Panc1 (cell line): Measurements from ENCODE around the gene NDC1. TPM values are rescaled to one million over a fixed set of nuclear protein-coding genes. Genes with fewer than 3 reads are reported as not detected.

Experiments used
- ATAC-seq: fragments of 200-7000 bp; cut with Tn5 transposase; 2 replicates; pipeline ENCODE4 v1.9.1; 2020; ENCODE audit warnings: mild to moderate bottlenecking, moderate library complexity
- BruUV-seq: library from RNA; stranded (reverse); fragments of 400-500 nt; replicated peaks from 2 replicates; lab custom pipeline; 2021; lab: Mats Ljungman, UMichigan
- CTCF ChIA-PET: fragments of 300-600 bp; sonication (Branson Sonifier 250); formaldehyde crosslinking; loops from one replicate; lab custom pipeline; 2022; ENCODE audit warnings: antibody characterized with exemption; lab: Charles Lee
- POLR2A ChIA-PET: fragments of 300-600 bp; sonication (Branson Sonifier 250); formaldehyde crosslinking; loops from one replicate; lab custom pipeline; 2022; ENCODE audit warnings: antibody characterized with exemption; lab: Charles Lee
- DNase-seq: peaks from one replicate; pipeline ENCODE4 v3.0.0-alpha.2; 2010; ENCODE audit warnings: low read depth, low spot score
- H3K27ac ChIP-seq: 2 replicates; pipeline ENCODE4 v1.5.1; 2011; ENCODE audit warnings: mild to moderate bottlenecking, low read length, inconsistent platforms
- H3K27me3 ChIP-seq: fragments of 200-500 bp; sonication (Bioruptor generic); 2 replicates; pipeline ENCODE4 v1.6.0; 2014; ENCODE audit warnings: low read length, inconsistent platforms; ENCODE audit not compliant: control insufficient read depth, insufficient read depth
- H3K36me3 ChIP-seq: fragments of 200-500 bp; sonication (Bioruptor generic); 2 replicates; pipeline ENCODE4 v1.5.1; 2014; ENCODE audit warnings: inconsistent platforms, mild to moderate bottlenecking, low read length, moderate library complexity; ENCODE audit not compliant: control insufficient read depth, insufficient read depth
- H3K4me1 ChIP-seq: 2 replicates; pipeline ENCODE4 v1.5.1; 2011; ENCODE audit warnings: inconsistent platforms, mild to moderate bottlenecking, low read length, moderate library complexity; ENCODE audit not compliant: control insufficient read depth, insufficient read depth
- H3K4me3 ChIP-seq, 2 experiments: 2 replicates each; pipeline ENCODE4 v1.5.1; 2011 to 2012; ENCODE audit warnings: low read depth in 2 of 2, low read length in 2 of 2, mild to moderate bottlenecking in 2 of 2, inconsistent platforms in 1 of 2, moderate library complexity in 1 of 2
- H3K9me3 ChIP-seq: fragments of 200-500 bp; sonication (Bioruptor generic); 2 replicates; pipeline ENCODE4 v1.5.1; 2014; ENCODE audit warnings: low read depth, mild to moderate bottlenecking, inconsistent platforms, low read length, moderate library complexity; ENCODE audit not compliant: control insufficient read depth, insufficient read depth
- CTCF ChIP-seq: fragments of 450-650 bp; IDR thresholded peaks from 2 replicates; pipeline ENCODE4 v1.5.1; 2017; ENCODE audit warnings: mild to moderate bottlenecking
- POLR2AphosphoS5 ChIP-seq: IDR thresholded peaks from 2 replicates; pipeline ENCODE4 v1.6.1; 2012; ENCODE audit warnings: mild to moderate bottlenecking, low read depth, low read length, moderate library complexity
- REST ChIP-seq, 2 experiments: IDR thresholded peaks; 2 replicates each; pipeline ENCODE4 v1.6.1; 2011 to 2012; ENCODE audit warnings: low read depth in 2 of 2, control low read depth in 1 of 2, low read length in 1 of 2, mild to moderate bottlenecking in 1 of 2, moderate library complexity in 1 of 2; ENCODE audit not compliant: insufficient read depth in 1 of 2
- SIN3A ChIP-seq: IDR thresholded peaks from 2 replicates; pipeline ENCODE4 v1.6.1; 2012; ENCODE audit warnings: low read depth, mild to moderate bottlenecking, low read length, moderate library complexity, borderline replicate concordance; ENCODE audit not compliant: insufficient read depth
- TCF7L2 ChIP-seq: IDR thresholded peaks from 2 replicates; pipeline ENCODE4 v1.6.1; 2011; ENCODE audit warnings: mild to moderate bottlenecking, low read depth, low read length, inconsistent platforms
- in situ Hi-C: cut with HindIII; loops from 2 replicates; pipeline ENCODE4 v1.10.0; 2016; ENCODE audit warnings: low sequenced_read_pairs, low pct_unique_long_range_greater_than_20kb
- intact Hi-C: fragments of 100-400 bp; cut with micrococcal nuclease; formaldehyde crosslinking; loops from one replicate; pipeline ENCODE4 v1.10.0; 2022; ENCODE audit not compliant: unreplicated experiment
- total RNA-seq: library from RNA; stranded (reverse); gene quantifications from one replicate; pipeline ENCODE4 v1.2.1, GENCODE V29; 2021; ENCODE audit not compliant: unreplicated experiment

The NDC1 gene
- total RNA-seq, 1 experiment from 2014 or later: 44.4 TPM

GRCh38 chr1:53787655-53788054, 50.4 kb downstream of the NDC1 start:
- Histone ChIP-seq H3K27me3 (no peaks in the 10 kb centered on the region), H3K9me3 (no peaks in the 10 kb centered on the region), H3K4me1 (no peaks in the 10 kb centered on the region), H3K27ac (no peak overlapping the region), H3K36me3 (peaks cover 5% of the 10 kb centered on the region; the same call in 1 of the 2 replicates), H3K4me3 (no peak overlapping the region)
- ChIA-PET POLR2A (no interaction called here), CTCF (no interaction called here)
- intact Hi-C loops: no loop called here
- in situ Hi-C loops: no loop called here
- ATAC-seq (no peak), DNase-seq (no peak)
- TF ChIP-seq TCF7L2 (no peak), POLR2AphosphoS5 (no peak), CTCF (no peak), SIN3A (no peak), REST (IDR thresholded peaks at IDR 0.05; ENCODE audit: insufficient read depth in 1 of 2, low read depth in 2 of 2, low read length in 1 of 2) (no peak)
- BruUV-seq: no TSS peak

GRCh38 chr1:53783056-53783455, 55.0 kb downstream of the NDC1 start:
- no peaks in the 10 kb centered on the region for H3K27me3 ChIP-seq
- no TSS peak for BruUV-seq
- DNase-seq: no peak
- H3K4me3 ChIP-seq: no peak overlapping the region
- ChIA-PET POLR2A (no interaction called here), CTCF (no interaction called here)
- no peaks in the 10 kb centered on the region for H3K9me3 ChIP-seq
- no peaks in the 10 kb centered on the region for H3K4me1 ChIP-seq
- in situ Hi-C loops: no loop called here
- H3K27ac ChIP-seq: no peak overlapping the region
- no peak for TF ChIP-seq TCF7L2
- TF ChIP-seq SIN3A: no peak
- TF ChIP-seq REST (IDR thresholded peaks at IDR 0.05; ENCODE audit: insufficient read depth in 1 of 2, low read depth in 2 of 2, low read length in 1 of 2): no peak
- TF ChIP-seq CTCF: no peak
- no peak for TF ChIP-seq POLR2AphosphoS5
- peaks cover 2% of the 10 kb centered on the region; the same call in 1 of the 2 replicates for H3K36me3 ChIP-seq
- intact Hi-C loops: no loop called here
- no peak for ATAC-seq
